SU-DHL-6 (cell line): ENCODE measurements around the gene ZNF527.
"Not testable (repeated sequence)": the region's sequence is repeated elsewhere in the genome, so short reads cannot be mapped to it uniquely, and the experiment has no call there.

Experiments used
- CTCF ChIP-seq: fragments of 200-600 bp; sonication (generic); IDR thresholded peaks from one replicate; pipeline ENCODE4 v1.5.1; 2017; ENCODE audit warnings: antibody characterized with exemption, mild to moderate bottlenecking, low read length, moderate library complexity; ENCODE audit not compliant: insufficient read depth, poor library complexity, severe bottlenecking
- EZH2phosphoT487 ChIP-seq: fragments of 200-600 bp; sonication (generic), shearing (Covaris generic); conservative IDR thresholded peaks from 2 replicates; pipeline ENCODE4 v1.6.1; 2018; ENCODE audit warnings: mild to moderate bottlenecking, antibody characterized with exemption, low read length, moderate library complexity, mixed read lengths

- TF ChIP-seq CTCF, EZH2phosphoT487: not testable (repeated sequence)
These were observed 20.5 kb downstream of the ZNF527 start for GRCh38 chr19:37391399-37391798.
